Right ventricle myocardium inferior (tissue), 1 donor: ENCODE results near the gene WDR7. TPM values are rescaled to one million over a fixed set of nuclear protein-coding genes. Genes with fewer than 3 reads are reported as not detected.

Source experiments
- ATAC-seq: fragments of 200-7000 bp; cut with Tn5 transposase; one replicate; pipeline ENCODE4 v1.9.1; 2020; ENCODE audit warnings: mild to moderate bottlenecking, moderate library complexity
- DNase-seq: peaks from one replicate; pipeline ENCODE4 v3.0.0; 2021; ENCODE audit errors: missing footprints
- intact Hi-C: fragments of 100-400 bp; cut with DNase I; formaldehyde crosslinking; loops from one replicate; pipeline ENCODE4 v1.11.0; 2022
- total RNA-seq: library from RNA; stranded (reverse); fragmentation: NEBNext Ultra II Directional; extraction: Animal tissue kit (Norgen Biotek cat#: 25700); gene quantifications from one replicate; pipeline ENCODE4 v1.2.1, GENCODE V29; 2021
- donor health status: DM: no; HTN: yes; CAD: no; lungs with severe emphysema.

The WDR7 gene
- total RNA-seq, 1 donor from 2014 or later: 21.8 TPM

GRCh38 chr18:57035590-57035989 lies 384.4 kb downstream of the WDR7 start:
- intact Hi-C loops: no loop called here
- ATAC-seq (no peak), DNase-seq (no peak)

- intact Hi-C loops: no loop called here
- DNase-seq (no peak), ATAC-seq (no peak)
Measured at GRCh38 chr18:57038395-57038794, 387.2 kb downstream of the WDR7 start.

- intact Hi-C loops: no loop called here
- DNase-seq (no peak), ATAC-seq (no peak)
Measured at GRCh38 chr18:57040175-57040574, 389.0 kb downstream of the WDR7 start.

- intact Hi-C loops: no loop called here
- no peak for ATAC-seq
- no peak for DNase-seq
Measured at GRCh38 chr18:57043241-57043640, 392.1 kb downstream of the WDR7 start.

- no peak for DNase-seq
- intact Hi-C loops: no loop called here
- ATAC-seq: no peak
Measured at GRCh38 chr18:57048351-57048750, 397.2 kb downstream of the WDR7 start.

- no peak for DNase-seq
- intact Hi-C loops: no loop called here
- no peak for ATAC-seq
Measured at GRCh38 chr18:57048859-57049258, 397.7 kb downstream of the WDR7 start.

- ATAC-seq: no peak
Measured at GRCh38 chr18:57050310-57050949, 399.3 kb downstream of the WDR7 start.

GRCh38 chr18:57051021-57051656 lies 400.0 kb downstream of the WDR7 start:
- no peak for DNase-seq
- ATAC-seq: no peak
- intact Hi-C loops: no loop called here

More at GRCh38 chr18:57050310-57050949, 399.3 kb downstream of the WDR7 start:
- DNase-seq: no peak
- intact Hi-C loops: no loop called here

- ATAC-seq: no peak
- intact Hi-C loops: no loop called here
Measured at GRCh38 chr18:57051657-57052044, 400.5 kb downstream of the WDR7 start.

GRCh38 chr18:57052173-57052572 lies 401.0 kb downstream of the WDR7 start:
- intact Hi-C loops: no loop called here
- DNase-seq: no peak

More at GRCh38 chr18:57051657-57052044, 400.5 kb downstream of the WDR7 start:
- no peak for DNase-seq

GRCh38 chr18:57052759-57053158 lies 401.6 kb downstream of the WDR7 start:
- no peak for ATAC-seq
- intact Hi-C loops: no loop called here
- no peak for DNase-seq

More at GRCh38 chr18:57052173-57052572, 401.0 kb downstream of the WDR7 start:
- no peak for ATAC-seq

GRCh38 chr18:57054891-57055290 lies 403.7 kb downstream of the WDR7 start:
- intact Hi-C loops: no loop called here
- DNase-seq (no peak), ATAC-seq (no peak)

GRCh38 chr18:57057890-57058289 lies 406.7 kb downstream of the WDR7 start:
- ATAC-seq: no peak
- DNase-seq: no peak
- intact Hi-C loops: no loop called here

- intact Hi-C loops: no loop called here
- DNase-seq (no peak), ATAC-seq (no peak)
Measured at GRCh38 chr18:57058734-57059133, 407.6 kb downstream of the WDR7 start.

- ATAC-seq (no peak), DNase-seq (no peak)
- intact Hi-C loops: no loop called here
Measured at GRCh38 chr18:57059366-57059765, 408.2 kb downstream of the WDR7 start.

- no peak for DNase-seq
- intact Hi-C loops: no loop called here
- ATAC-seq: no peak
Measured at GRCh38 chr18:57060814-57061213, 409.7 kb downstream of the WDR7 start.

- ATAC-seq (no peak), DNase-seq (no peak)
- intact Hi-C loops: no loop called here
Measured at GRCh38 chr18:57062178-57062577, 411.0 kb downstream of the WDR7 start.

- intact Hi-C loops: no loop called here
Measured at GRCh38 chr18:57062844-57063243, 411.7 kb downstream of the WDR7 start.

GRCh38 chr18:57063601-57064103 lies 412.5 kb downstream of the WDR7 start:
- intact Hi-C loops: no loop called here
- no peak for DNase-seq
- no peak for ATAC-seq

More at GRCh38 chr18:57062844-57063243, 411.7 kb downstream of the WDR7 start:
- ATAC-seq: no peak
- DNase-seq: no peak

- ATAC-seq: no peak
- DNase-seq: no peak
- intact Hi-C loops: no loop called here
Measured at GRCh38 chr18:57073501-57074187, 422.5 kb downstream of the WDR7 start.
